Psoas muscle (tissue), 8 donors: ENCODE results near the gene SPG11. TPM values are rescaled to one million over a fixed set of nuclear protein-coding genes. Genes with fewer than 3 reads are reported as not detected.

Experiments used
- ATAC-seq, 4 donors: fragments of 200-7000 bp; cut with Tn5 transposase; one replicate each; pipeline ENCODE4 v1.9.1; 2020; ENCODE audit warnings: moderate library complexity in 3 of 4, mild to moderate bottlenecking in 2 of 4
- DNase-seq, 2 donors: peaks; one replicate each; pipeline ENCODE4 v3.0.0-alpha.2; 2020
- H3K27ac ChIP-seq: fragments of 200-600 bp; one replicate; pipeline ENCODE4 v1.8.0; 2022
- H3K27me3 ChIP-seq, 3 donors: fragments of 200-600 bp in 1 of 3; one replicate each; pipeline versions ENCODE4 v1.6.1 to v1.8.0; 2013 to 2022; ENCODE audit warnings: low read length in 2 of 3, mild to moderate bottlenecking in 2 of 3, moderate library complexity in 1 of 3; ENCODE audit not compliant: insufficient read depth in 3 of 3
- H3K36me3 ChIP-seq, 2 donors: fragments of 200-600 bp in 1 of 2; one replicate each; pipeline versions ENCODE4 v1.6.1 to v1.8.0; 2013 to 2022; ENCODE audit warnings: low read depth in 1 of 2, mild to moderate bottlenecking in 1 of 2, moderate library complexity in 1 of 2; ENCODE audit not compliant: insufficient read depth in 1 of 2
- H3K4me1 ChIP-seq: fragments of 200-600 bp; one replicate; pipeline ENCODE4 v1.8.0; 2022
- H3K4me3 ChIP-seq: fragments of 200-600 bp; one replicate; pipeline ENCODE4 v1.8.0; 2022; ENCODE audit warnings: mild to moderate bottlenecking
- H3K9me3 ChIP-seq: fragments of 200-600 bp; one replicate; pipeline ENCODE4 v1.8.0; 2022
- WGBS, 3 donors: extraction: QIAGEN DNeasy Blood & Tissue Kit; methylation state at CpG; one replicate each; pipeline versions ENCODE4 v1.1.6 to v1.1.7; 2013; 5-methylcytosine and 5-hydroxymethylcytosine counted together
- intact Hi-C, 2 donors: fragments of 100-400 bp; cut with DNase I; formaldehyde crosslinking; loops; one replicate each; pipeline versions ENCODE4 v1.11.0 to v1.14.2; 2022
- polyA plus RNA-seq, 3 donors: library from polyadenylated mRNA; stranded (reverse); fragments of 200-250 nt; gene quantifications; one replicate each; pipeline ENCODE4 v1.2.3, GENCODE V29; 2013
- total RNA-seq, 4 donors: library from RNA; stranded (reverse); fragmentation: NEBNext Ultra II Directional in 2 of 4; extraction: Animal tissue kit (Norgen Biotek cat#: 25700) in 2 of 4; gene quantifications; one replicate each; pipeline versions ENCODE4 v1.2.1 to v1.2.4, GENCODE V29; 2021 to 2023
- TF ChIP-seq, protein P1 (sequence below): fragments of 200-600 bp; IDR thresholded peaks from one replicate; pipeline ENCODE4 v1.8.0; 2022; ENCODE audit warnings: antibody characterized with exemption
- donor health status: healthy with polysubstance abuse.
- donor health status: DM: no; HTN: no; CAD: no; lungs with moderate emphysema.
- donor health status: Bipolar disorder and iron deficiency.
- donor health status: healthy.
- donor health status: DM: yes; HTN: yes; CAD: no.
- donor health status: DM: no; HTN: no; CAD: no.
- donor health status: DM: no; HTN: no; CAD: no.
- donor health status: DM: yes; HTN: yes; CAD: no.

Gene SPG11
- total and polyA plus RNA-seq, 7 donors: 10.3 to 38.1 (median 26.3) TPM

DNA sequence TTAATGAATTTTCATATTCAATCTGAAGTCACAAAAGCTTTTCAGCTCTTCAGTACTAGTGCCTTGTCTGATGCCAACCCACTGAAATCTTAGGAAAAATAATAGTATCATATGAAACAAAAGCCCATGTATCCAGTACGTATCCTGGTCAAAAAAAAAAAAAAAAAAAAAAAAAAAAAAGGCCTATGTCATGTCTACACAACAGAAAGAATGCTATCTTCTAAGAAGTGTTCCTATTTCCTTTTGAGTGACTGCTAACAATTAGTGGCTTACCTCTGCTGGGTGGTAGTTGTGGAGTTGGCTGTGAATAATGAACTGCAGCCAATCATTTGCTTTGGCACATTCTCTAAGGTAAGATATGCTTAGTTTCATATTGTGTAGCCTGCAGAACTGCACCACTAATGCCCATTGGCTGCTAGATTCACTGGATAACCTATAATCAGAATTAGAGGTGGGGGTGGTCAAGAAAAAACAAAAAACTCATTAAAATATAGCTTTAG, 66.9 kb downstream of the SPG11 start:
- Histone ChIP-seq H3K36me3 (peaks cover 4 to 100% of the 10 kb centered on the region in 2 donors), H3K27ac (no peak overlapping the region), H3K27me3 (no peaks in the 10 kb centered on the region), H3K4me3 (no peak overlapping the region), H3K4me1 (no peaks in the 10 kb centered on the region), H3K9me3 (no peaks in the 10 kb centered on the region)
- TF ChIP-seq, protein P1, sequence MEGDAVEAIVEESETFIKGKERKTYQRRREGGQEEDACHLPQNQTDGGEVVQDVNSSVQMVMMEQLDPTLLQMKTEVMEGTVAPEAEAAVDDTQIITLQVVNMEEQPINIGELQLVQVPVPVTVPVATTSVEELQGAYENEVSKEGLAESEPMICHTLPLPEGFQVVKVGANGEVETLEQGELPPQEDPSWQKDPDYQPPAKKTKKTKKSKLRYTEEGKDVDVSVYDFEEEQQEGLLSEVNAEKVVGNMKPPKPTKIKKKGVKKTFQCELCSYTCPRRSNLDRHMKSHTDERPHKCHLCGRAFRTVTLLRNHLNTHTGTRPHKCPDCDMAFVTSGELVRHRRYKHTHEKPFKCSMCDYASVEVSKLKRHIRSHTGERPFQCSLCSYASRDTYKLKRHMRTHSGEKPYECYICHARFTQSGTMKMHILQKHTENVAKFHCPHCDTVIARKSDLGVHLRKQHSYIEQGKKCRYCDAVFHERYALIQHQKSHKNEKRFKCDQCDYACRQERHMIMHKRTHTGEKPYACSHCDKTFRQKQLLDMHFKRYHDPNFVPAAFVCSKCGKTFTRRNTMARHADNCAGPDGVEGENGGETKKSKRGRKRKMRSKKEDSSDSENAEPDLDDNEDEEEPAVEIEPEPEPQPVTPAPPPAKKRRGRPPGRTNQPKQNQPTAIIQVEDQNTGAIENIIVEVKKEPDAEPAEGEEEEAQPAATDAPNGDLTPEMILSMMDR: no peak
- no peak for ATAC-seq
- no peak for DNase-seq
- intact Hi-C loops: loop anchor here in 1 of 2 donors (10.0 kb wide), 1 partner anchor 138 kb away; the partner anchor contains the start of gene TRIM69
- WGBS, 3 donors: 55 to 90% (median 76%) methylated on average over 1 of the region's 1 CpG

DNA sequence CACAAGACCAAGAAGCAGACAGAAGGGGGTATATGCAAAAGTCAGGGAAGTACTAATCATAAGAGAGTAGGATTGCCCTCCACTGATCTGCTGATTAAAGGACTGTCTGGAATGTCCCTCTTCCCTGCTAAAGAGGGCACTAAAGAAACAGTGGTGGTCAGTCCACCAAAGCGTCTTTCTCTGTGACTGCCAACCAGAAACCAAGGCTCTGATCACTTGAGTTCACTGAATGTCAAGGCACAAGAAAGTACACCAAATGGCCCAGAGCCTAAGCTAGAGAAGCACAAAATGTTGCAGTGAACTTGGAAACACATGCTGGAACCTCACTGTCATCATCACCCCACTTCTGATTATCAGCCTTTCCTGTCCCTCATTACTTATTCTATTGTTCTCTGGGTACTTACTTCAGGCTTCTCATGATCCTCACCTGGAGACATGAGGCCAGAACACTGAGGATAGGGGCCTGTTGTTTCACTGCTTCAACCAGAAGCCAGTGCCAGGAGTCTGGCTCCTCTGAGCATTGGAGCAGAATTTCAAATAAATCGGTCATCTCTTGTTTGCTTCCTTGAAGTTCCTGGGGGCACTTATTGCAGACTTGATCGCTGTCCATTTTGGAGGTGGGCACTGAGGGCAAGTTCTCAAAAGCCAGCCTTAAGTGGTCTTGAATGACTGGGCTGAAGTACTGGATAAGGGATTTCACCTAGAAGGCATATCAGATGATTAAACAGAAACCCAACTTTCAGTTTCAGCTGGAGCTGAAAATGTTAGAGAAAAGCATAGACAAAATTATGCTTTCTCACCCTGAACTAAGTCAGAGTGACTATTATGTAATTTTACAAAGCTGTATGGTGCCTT, 67.6 kb downstream of the SPG11 start:
- intact Hi-C loops: loop anchor here in 1 of 2 donors (10.0 kb wide), 1 partner anchor 139 kb away; the partner anchor contains the start of gene TRIM69
- ATAC-seq: no peak

DNA sequence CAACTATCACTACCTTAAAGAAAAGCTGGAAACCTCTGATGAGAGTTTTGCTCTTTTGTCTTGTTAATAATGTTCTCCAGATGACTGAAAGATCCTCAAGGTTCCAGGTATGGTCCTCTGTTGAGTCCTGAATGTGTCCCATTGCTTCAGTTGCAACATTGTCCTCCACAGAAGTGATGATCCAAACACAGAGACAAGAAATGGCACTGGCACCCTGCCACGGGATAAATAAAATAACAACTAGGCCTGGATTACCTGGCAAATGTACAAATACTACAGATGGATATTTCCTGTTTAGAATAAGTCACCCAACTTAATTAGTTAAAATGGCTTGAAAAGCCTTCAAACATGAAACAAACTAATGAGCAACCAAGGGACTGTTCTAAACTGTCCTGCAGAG, 68.2 kb downstream of the SPG11 start:
- Histone ChIP-seq H3K36me3 (peaks cover 6 to 100% of the 10 kb centered on the region in 2 donors), H3K9me3 (no peaks in the 10 kb centered on the region), H3K4me1 (no peaks in the 10 kb centered on the region), H3K27me3 (no peaks in the 10 kb centered on the region), H3K4me3 (no peak overlapping the region), H3K27ac (no peak overlapping the region)
- 56 to 62% (median 62%) methylated on average over 1 of the region's 1 CpG for WGBS, 3 donors
- intact Hi-C loops: loop anchor here in 1 of 2 donors (10.0 kb wide), 1 partner anchor 140 kb away; the partner anchor contains the start of gene TRIM69
- no peak for DNase-seq
- no peak for ATAC-seq
- TF ChIP-seq, protein P1: no peak

More for the DNA sequence above, 67.6 kb downstream of the SPG11 start:
- peaks cover 4 to 100% of the 10 kb centered on the region in 2 donors for H3K36me3 ChIP-seq
- TF ChIP-seq, protein P1: no peak
- H3K9me3 ChIP-seq: no peaks in the 10 kb centered on the region
- no peak overlapping the region for H3K4me3 ChIP-seq
- DNase-seq: no peak
- H3K4me1 ChIP-seq: no peaks in the 10 kb centered on the region
- H3K27ac ChIP-seq: no peak overlapping the region
- 91 to 96% (median 95%) methylated on average over 3 of the region's 3 CpGs for WGBS, 3 donors
- H3K27me3 ChIP-seq: no peaks in the 10 kb centered on the region

DNA sequence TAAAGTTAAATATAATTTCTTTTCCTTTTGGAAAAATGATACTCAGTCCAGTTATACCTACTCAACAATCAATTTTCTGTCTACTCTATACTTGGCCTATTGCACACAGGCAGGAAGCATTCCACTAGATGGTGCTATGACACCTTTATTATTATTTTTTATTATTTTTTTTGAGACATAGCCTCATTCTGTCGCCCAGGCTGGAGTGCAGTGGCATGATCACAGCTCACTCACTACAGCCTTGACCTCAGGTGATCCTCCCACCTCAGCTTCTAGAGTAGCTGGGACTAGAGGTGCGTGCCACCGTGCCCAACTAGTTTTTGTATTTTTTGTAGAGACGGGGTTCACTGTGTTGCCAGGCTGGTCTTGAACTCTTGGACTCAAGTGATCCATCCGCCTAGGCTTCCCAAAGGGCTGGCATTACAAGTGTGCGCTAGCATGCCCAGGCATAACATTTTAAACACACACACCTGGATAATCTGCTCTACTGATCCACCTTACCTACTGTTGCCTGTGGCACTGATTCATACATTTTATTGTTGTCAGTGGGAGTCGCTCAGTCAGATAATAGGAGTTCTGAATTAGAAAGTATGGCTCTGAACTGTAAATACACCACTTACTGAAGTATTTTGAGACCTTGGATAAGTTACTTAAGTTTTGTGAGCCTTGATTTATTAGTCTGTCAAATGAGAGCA, 70.3 kb downstream of the SPG11 start:
- ATAC-seq: peak in 3 of 4 donors; percentile 37 to 51 (median 40)
- TF ChIP-seq, protein P1: peak; percentile 24
- intact Hi-C loops: loop anchor here in 1 of 2 donors (10.0 kb wide), 1 partner anchor 142 kb away; the partner anchor contains the start of gene TRIM69

More for the DNA sequence above, 70.3 kb downstream of the SPG11 start:
- H3K9me3 ChIP-seq: no peaks in the 10 kb centered on the region
- DNase-seq: no peak
- peaks cover 10 to 100% of the 10 kb centered on the region in 2 donors for H3K36me3 ChIP-seq
- no peaks in the 10 kb centered on the region for H3K27me3 ChIP-seq
- WGBS, 3 donors: 82 to 87% (median 85%) methylated on average over 7 of the region's 7 CpGs
- H3K4me1 ChIP-seq: no peaks in the 10 kb centered on the region
- H3K4me3 ChIP-seq: no peak overlapping the region
- no peak overlapping the region for H3K27ac ChIP-seq
